HepG2 (cell line): ENCODE measurements around the gene ARHGEF26. TPM values are rescaled to one million over a fixed set of nuclear protein-coding genes. Genes with fewer than 3 reads are reported as not detected.

Experiments used
- ATAC-seq: fragments of 200-7000 bp; cut with Tn5 transposase; 3 replicates; pipeline ENCODE4 v1.9.1; 2020; ENCODE audit warnings: mild to moderate bottlenecking, moderate library complexity
- BruUV-seq: library from RNA; stranded (reverse); fragments of 400-500 nt; replicated peaks from 2 replicates; lab custom pipeline; 2021; lab: Mats Ljungman, UMichigan
- CTCF ChIA-PET: fragments of 300-600 bp; formaldehyde crosslinking; extraction: SDS; loops from one replicate; lab custom pipeline; 2021; ENCODE audit warnings: low total read pairs, inconsistent platforms, low intra/inter-chr PET ratio; lab: Yijun Ruan, JAX
- POLR2A ChIA-PET: fragments of 350-600 bp; sonication (Branson Sonifier 250); formaldehyde crosslinking; loops from one replicate; lab custom pipeline; 2020; ENCODE audit warnings: antibody characterized with exemption, inconsistent platforms; lab: Yijun Ruan, JAX
- DNase-seq: peaks from one replicate; pipeline ENCODE4 v3.0.0-alpha.2; 2015; ENCODE audit warnings: low spot score
- FAIRE-seq: peaks from 3 replicates; lab custom pipeline; 2011; peaks lifted over from hg19 to GRCh38; lab: Jason Lieb, UNC
- H2AFZ ChIP-seq: one replicate; pipeline ENCODE4 v1.6.1; 2011; ENCODE audit warnings: low read length, inconsistent platforms
- H3K27ac ChIP-seq: fragments of 300-600 bp; 3 replicates; pipeline ENCODE4 v1.8.0; 2011; ENCODE audit warnings: mixed run types, mild to moderate bottlenecking, mixed read lengths, low read length, inconsistent platforms; ENCODE audit not compliant: insufficient read depth; ENCODE audit errors: extremely low read length
- H3K27me3 ChIP-seq, 2 experiments: fragments of 200-600 bp in 1 of 2; 2 replicates in 1 of 2; 3 replicates in 1 of 2; pipeline versions ENCODE4 v1.6.0 to v1.8.0; 2011; ENCODE audit warnings: low read length in 2 of 2, mild to moderate bottlenecking in 2 of 2, moderate library complexity in 2 of 2, inconsistent platforms in 1 of 2; ENCODE audit not compliant: insufficient read depth in 2 of 2, control insufficient read depth in 1 of 2
- H3K36me3 ChIP-seq, 2 experiments: fragments of 200-600 bp in 1 of 2; replicated peaks in 1 of 2; 2 replicates in 1 of 2; 3 replicates in 1 of 2; pipeline versions ENCODE4 v1.5.1 to v1.8.0; 2011; ENCODE audit warnings: low read length in 2 of 2, inconsistent platforms in 1 of 2; ENCODE audit not compliant: insufficient read depth in 2 of 2, control insufficient read depth in 1 of 2
- H3K4me1 ChIP-seq: 2 replicates; pipeline ENCODE4 v1.5.1; 2012; ENCODE audit warnings: low read length, inconsistent platforms; ENCODE audit not compliant: insufficient read depth
- H3K4me2 ChIP-seq: 2 replicates; pipeline ENCODE4 v1.6.0; 2011; ENCODE audit warnings: low read depth, low read length, inconsistent platforms
- H3K4me3 ChIP-seq, 3 experiments: fragments of 200-600 bp in 1 of 3; sonication (generic), shearing (Covaris generic) in 1 of 3; replicated peaks in 1 of 3; 2 replicates each; pipeline ENCODE4 v1.5.1; 2011 to 2016; ENCODE audit warnings: low read length in 3 of 3, inconsistent platforms in 2 of 3, low read depth in 2 of 3, mild to moderate bottlenecking in 2 of 3, control low read depth in 1 of 3, mixed read lengths in 1 of 3; ENCODE audit not compliant: insufficient read depth in 1 of 3
- H3K79me2 ChIP-seq: one replicate; pipeline ENCODE4 v1.6.1; 2011; ENCODE audit warnings: low read length, inconsistent platforms; ENCODE audit not compliant: insufficient read depth
- H3K9ac ChIP-seq: 2 replicates; pipeline ENCODE4 v1.6.0; 2011; ENCODE audit warnings: mild to moderate bottlenecking, low read depth, low read length, inconsistent platforms; ENCODE audit not compliant: insufficient read depth
- H3K9me3 ChIP-seq: 2 replicates; pipeline ENCODE4 v1.5.1; 2012; ENCODE audit warnings: mild to moderate bottlenecking, low read length
- H4K20me1 ChIP-seq: 2 replicates; pipeline ENCODE4 v1.6.0; 2011; ENCODE audit warnings: inconsistent platforms, mild to moderate bottlenecking, low read length, moderate library complexity; ENCODE audit not compliant: insufficient read depth
- DDIT3 ChIP-seq: sonication (generic); formaldehyde crosslinking; IDR thresholded peaks from 2 replicates; pipeline ENCODE4 v1.4.0; 2020; ENCODE audit warnings: mild to moderate bottlenecking, missing genetic modification reagents
- NFATC3 ChIP-seq: sonication (generic); formaldehyde crosslinking; IDR thresholded peaks from 2 replicates; pipeline ENCODE4 v1.5.1; 2020; ENCODE audit warnings: mild to moderate bottlenecking, missing genetic modification reagents
- RARG ChIP-seq: sonication (generic); formaldehyde crosslinking; IDR thresholded peaks from 2 replicates; pipeline ENCODE4 v1.4.0; 2020; ENCODE audit warnings: low read depth, mild to moderate bottlenecking, missing genetic modification reagents
- RBM22 ChIP-seq: fragments of 200-400 bp; formaldehyde crosslinking; optimal IDR thresholded peaks from 2 replicates; pipeline ENCODE3; 2017; ENCODE audit warnings: mild to moderate bottlenecking, low read length, moderate library complexity
- STAT6 ChIP-seq: sonication (generic); formaldehyde crosslinking; IDR thresholded peaks from 2 replicates; pipeline ENCODE4 v1.4.0; 2020; ENCODE audit warnings: missing genetic modification reagents, mild to moderate bottlenecking, borderline replicate concordance
- ZNF431 ChIP-seq: sonication (generic); formaldehyde crosslinking; IDR thresholded peaks from 2 replicates; pipeline ENCODE4 v1.9.0; 2022; ENCODE audit warnings: missing genetic modification reagents, low read depth, mild to moderate bottlenecking, borderline replicate concordance
- ZNF782 ChIP-seq: sonication (generic); formaldehyde crosslinking; IDR thresholded peaks from 2 replicates; pipeline ENCODE4 v1.4.0; 2020; ENCODE audit warnings: missing genetic modification reagents, mild to moderate bottlenecking, borderline replicate concordance
- WGBS: methylation state at CpG from one replicate; pipeline ENCODE4 v1.1.6; 2017; ENCODE audit warnings: low lambda C conversion rate; 5-methylcytosine and 5-hydroxymethylcytosine counted together
- in situ Hi-C: cut with HindIII; loops from 2 replicates; pipeline ENCODE4 v1.10.0; 2017; ENCODE audit warnings: low pct_unique_long_range_greater_than_20kb; ENCODE audit not compliant: extremely low pct_ligation_motif_present
- intact Hi-C: fragments of 100-400 bp; cut with micrococcal nuclease; formaldehyde crosslinking; loops from one replicate; pipeline ENCODE4 v1.10.0; 2022; ENCODE audit not compliant: unreplicated experiment
- polyA plus RNA-seq, 8 experiments: library from polyadenylated mRNA; depleted of rRNA in 3 of 8; stranded (reverse) in 7 of 8; unstranded in 1 of 8; fragments of >200 nt; fragmentation: Illumina TruSeq in 4 of 8; extraction: Trizol in 4 of 8; gene quantifications; 2 replicates each; pipeline versions ENCODE4 v1.2.1 to v1.2.3, GENCODE V29; 2011 to 2016; ENCODE audit warnings: low read depth in 4 of 8, missing spikeins in 1 of 8, mixed read lengths in 1 of 8; ENCODE audit not compliant: insufficient read depth in 1 of 8
- total RNA-seq, 5 experiments: library from RNA; depleted of rRNA; stranded (reverse); fragments of >200 nt; fragmentation: Illumina TruSeq; extraction: Trizol; gene quantifications; 2 replicates each; pipeline ENCODE4 v1.2.3, GENCODE V29; 2016; ENCODE audit warnings: low read depth in 1 of 5

The ARHGEF26 gene
- total and polyA plus RNA-seq, 2 of the 13 experiments (the other 11 are each of a cell fraction or from before 2014, with no cell fraction given): 0.74 to 6.1 TPM

- CTCF ChIA-PET: interaction anchor here (1.0 kb wide), 1 partner anchor 159 kb away, joined by 3 read pairs; no protein-coding TSS in a partner anchor
- Histone ChIP-seq H3K36me3 (no peaks in the 10 kb centered on the region), H3K9me3 (no peaks in the 10 kb centered on the region), H3K4me2 (no peak overlapping the region), H2AFZ (no peak overlapping the region)
- 43% methylated on average over 7 of the region's 7 CpGs for WGBS
- in situ Hi-C loops: no loop called here
- no peak for DNase-seq
- TF ChIP-seq RBM22 (no peak), NFATC3 (CRISPR knock-in tag) (no peak), ZNF782 (CRISPR knock-in tag) (no peak), STAT6 (no peak), DDIT3 (no peak), ZNF431 (CRISPR knock-in tag) (no peak), RARG (CRISPR knock-in tag) (no peak)
- TF ChIP-seq, all 625 proteins: peak for 0
- FAIRE-seq (no peak), ATAC-seq (no peak)
- no peak overlapping the region for H3K4me3 ChIP-seq
- no peak overlapping the region for H3K27ac ChIP-seq
- no peak overlapping the region for H3K9ac ChIP-seq
- H3K4me1 ChIP-seq: peaks cover 8% of the 10 kb centered on the region
- intact Hi-C loops: no loop called here
- POLR2A ChIA-PET: no interaction called here
- H3K79me2 ChIP-seq: no peaks in the 10 kb centered on the region
- H3K27me3 ChIP-seq: no peaks in the 10 kb centered on the region; a peak in 1 of 5 replicates
- BruUV-seq: no TSS peak
- H4K20me1 ChIP-seq: no peaks in the 10 kb centered on the region
Measured at GRCh38 chr3:154094051-154094450, 27.1 kb upstream of the ARHGEF26 start.
